ENCODE data around the gene IRAK1. TPM values are rescaled to one million over a fixed set of nuclear protein-coding genes. Genes with fewer than 3 reads are reported as not detected.

Gene IRAK1
- total RNA-seq, 1 experiment from 2014 or later = 432 TPM

GRCh38 chrX:154011376-154012335, 8.0 kb downstream of the IRAK1 start:
- BruUV-seq (replicated peaks) = no TSS peak
- DNase-seq (ENCODE audit: low read depth, low spot score) = no peak
- ChIA-PET CTCF (no interaction called here), POLR2A (interaction anchor here (0.6 kb wide), 1 partner anchor 9 kb away, joined by 5 read pairs; no protein-coding TSS in a partner anchor)
- in situ Hi-C loops (cut with HindIII; ENCODE audit: low pct_unique_long_range_greater_than_20kb, low sequenced_read_pairs) (no loop called here), intact Hi-C loops (cut with micrococcal nuclease; ENCODE audit: unreplicated experiment) (no loop called here)
- TF ChIP-seq REST (IDR thresholded peaks at IDR 0.05; ENCODE audit: insufficient read depth in 1 of 2, low read depth in 2 of 2, low read length in 1 of 2) (no peak), POLR2AphosphoS5 (IDR thresholded peaks at IDR 0.05; ENCODE audit: low read depth, low read length) (0 out of 2 replicates have a peak, but pooled peaks have one; percentile 37)
- Histone ChIP-seq H3K4me3 (ENCODE audit: low read depth in 2 of 2, low read length in 2 of 2) (no peak overlapping the region), H3K9me3 (ENCODE audit: control insufficient read depth, insufficient read depth, low read depth, low read length) (no peaks in the 10 kb centered on the region), H3K4me1 (ENCODE audit: control insufficient read depth, insufficient read depth, low read length) (peaks cover 14% of the 10 kb centered on the region; the same call in 1 of the 2 replicates), H3K27me3 (ENCODE audit: control insufficient read depth, insufficient read depth, low read length) (no peaks in the 10 kb centered on the region), H3K36me3 (ENCODE audit: control insufficient read depth, insufficient read depth, low read length) (no peaks in the 10 kb centered on the region; the same call in 1 of the 2 replicates), H3K27ac (ENCODE audit: low read length) (no peak overlapping the region)
- ATAC-seq = no peak

- H3K4me1 ChIP-seq (ENCODE audit: control insufficient read depth, insufficient read depth, low read length) = peaks cover 14% of the 10 kb centered on the region; the same call in 1 of the 2 replicates
- no peaks in the 10 kb centered on the region for H3K9me3 ChIP-seq (ENCODE audit: control insufficient read depth, insufficient read depth, low read depth, low read length)
- DNase-seq (ENCODE audit: low read depth, low spot score) (no peak), ATAC-seq (no peak)
- no peaks in the 10 kb centered on the region; the same call in 1 of the 2 replicates for H3K36me3 ChIP-seq (ENCODE audit: control insufficient read depth, insufficient read depth, low read length)
- TF ChIP-seq POLR2AphosphoS5 (IDR thresholded peaks at IDR 0.05; ENCODE audit: low read depth, low read length) = no peak
- TF ChIP-seq, protein P1, sequence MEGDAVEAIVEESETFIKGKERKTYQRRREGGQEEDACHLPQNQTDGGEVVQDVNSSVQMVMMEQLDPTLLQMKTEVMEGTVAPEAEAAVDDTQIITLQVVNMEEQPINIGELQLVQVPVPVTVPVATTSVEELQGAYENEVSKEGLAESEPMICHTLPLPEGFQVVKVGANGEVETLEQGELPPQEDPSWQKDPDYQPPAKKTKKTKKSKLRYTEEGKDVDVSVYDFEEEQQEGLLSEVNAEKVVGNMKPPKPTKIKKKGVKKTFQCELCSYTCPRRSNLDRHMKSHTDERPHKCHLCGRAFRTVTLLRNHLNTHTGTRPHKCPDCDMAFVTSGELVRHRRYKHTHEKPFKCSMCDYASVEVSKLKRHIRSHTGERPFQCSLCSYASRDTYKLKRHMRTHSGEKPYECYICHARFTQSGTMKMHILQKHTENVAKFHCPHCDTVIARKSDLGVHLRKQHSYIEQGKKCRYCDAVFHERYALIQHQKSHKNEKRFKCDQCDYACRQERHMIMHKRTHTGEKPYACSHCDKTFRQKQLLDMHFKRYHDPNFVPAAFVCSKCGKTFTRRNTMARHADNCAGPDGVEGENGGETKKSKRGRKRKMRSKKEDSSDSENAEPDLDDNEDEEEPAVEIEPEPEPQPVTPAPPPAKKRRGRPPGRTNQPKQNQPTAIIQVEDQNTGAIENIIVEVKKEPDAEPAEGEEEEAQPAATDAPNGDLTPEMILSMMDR (IDR thresholded peaks at IDR 0.05) = no peak
- no peak for TF ChIP-seq TCF7L2 (IDR thresholded peaks at IDR 0.05; ENCODE audit: low read depth, low read length)
- no peak for TF ChIP-seq REST (IDR thresholded peaks at IDR 0.05; ENCODE audit: insufficient read depth in 1 of 2, low read depth in 2 of 2, low read length in 1 of 2)
- TF ChIP-seq SIN3A (IDR thresholded peaks at IDR 0.05; ENCODE audit: borderline replicate concordance, insufficient read depth, low read depth, low read length) = no peak
- intact Hi-C loops (cut with micrococcal nuclease; ENCODE audit: unreplicated experiment) = no loop called here
- no peak overlapping the region for H3K4me3 ChIP-seq (ENCODE audit: low read depth in 2 of 2, low read length in 2 of 2)
- in situ Hi-C loops (cut with HindIII; ENCODE audit: low pct_unique_long_range_greater_than_20kb, low sequenced_read_pairs) = no loop called here
- H3K27ac ChIP-seq (ENCODE audit: low read length) = no peak overlapping the region
- ChIA-PET CTCF (interaction anchor here (0.6 kb wide), 1 partner anchor 88 kb away, joined by 11 read pairs; no protein-coding TSS in a partner anchor), POLR2A (interaction anchor here (0.7 kb wide), 1 partner anchor 93 kb away, joined by 18 read pairs; no protein-coding TSS in a partner anchor)
- H3K27me3 ChIP-seq (ENCODE audit: control insufficient read depth, insufficient read depth, low read length) = no peaks in the 10 kb centered on the region
- BruUV-seq (replicated peaks) = TSS peak; percentile 97
These were observed 9.2 kb downstream of the IRAK1 start for GRCh38 chrX:154010330-154011087.

Data from Panc1 (cell line).